ENCODE results near the gene CACNA1B.

Gene CACNA1B

DNA sequence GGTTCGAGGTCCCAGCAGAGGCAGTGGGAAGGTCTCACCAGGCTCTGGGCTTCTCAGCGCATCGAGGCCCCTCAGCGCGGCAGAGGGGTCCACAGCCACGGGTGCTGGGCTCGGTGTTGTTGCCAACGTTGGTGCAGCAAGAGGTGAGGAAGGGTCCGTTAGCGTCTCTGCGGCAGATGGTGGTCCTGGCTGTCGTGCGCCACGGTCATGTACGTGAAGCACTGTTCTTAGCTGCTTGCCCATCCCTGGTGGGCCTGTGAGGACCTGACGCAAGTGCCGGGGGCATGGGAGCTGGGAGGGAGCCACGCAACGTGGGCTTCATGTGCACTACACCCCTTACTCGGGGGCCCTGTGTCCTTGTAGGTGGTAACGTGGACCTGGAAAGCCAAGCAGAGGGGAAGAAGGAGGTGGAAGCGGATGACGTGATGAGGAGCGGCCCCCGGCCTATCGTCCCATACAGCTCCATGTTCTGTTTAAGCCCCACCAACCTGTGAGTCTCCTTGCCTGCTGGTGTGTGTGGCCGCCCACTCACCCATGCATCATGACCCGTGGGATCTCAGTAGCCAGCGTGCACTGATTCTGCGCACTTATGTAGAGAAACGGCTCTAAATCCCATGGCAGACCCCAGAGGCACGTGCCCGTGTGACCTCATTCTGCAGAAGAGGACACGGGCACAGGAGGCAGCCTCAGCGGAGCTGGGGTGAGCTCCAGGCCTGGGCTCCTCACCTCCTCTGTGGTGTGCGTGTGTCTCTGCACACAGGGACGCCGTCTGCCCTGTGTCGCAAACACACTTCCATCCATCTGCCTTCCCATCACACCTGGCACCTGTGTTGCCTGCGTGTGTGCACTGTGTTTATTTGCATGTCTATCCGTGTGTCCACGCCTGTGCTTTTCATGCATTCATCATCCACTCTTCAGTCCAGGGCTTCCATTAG lies 166.1 kb downstream of the CACNA1B start:
- DNase-seq: no peak

DNA sequence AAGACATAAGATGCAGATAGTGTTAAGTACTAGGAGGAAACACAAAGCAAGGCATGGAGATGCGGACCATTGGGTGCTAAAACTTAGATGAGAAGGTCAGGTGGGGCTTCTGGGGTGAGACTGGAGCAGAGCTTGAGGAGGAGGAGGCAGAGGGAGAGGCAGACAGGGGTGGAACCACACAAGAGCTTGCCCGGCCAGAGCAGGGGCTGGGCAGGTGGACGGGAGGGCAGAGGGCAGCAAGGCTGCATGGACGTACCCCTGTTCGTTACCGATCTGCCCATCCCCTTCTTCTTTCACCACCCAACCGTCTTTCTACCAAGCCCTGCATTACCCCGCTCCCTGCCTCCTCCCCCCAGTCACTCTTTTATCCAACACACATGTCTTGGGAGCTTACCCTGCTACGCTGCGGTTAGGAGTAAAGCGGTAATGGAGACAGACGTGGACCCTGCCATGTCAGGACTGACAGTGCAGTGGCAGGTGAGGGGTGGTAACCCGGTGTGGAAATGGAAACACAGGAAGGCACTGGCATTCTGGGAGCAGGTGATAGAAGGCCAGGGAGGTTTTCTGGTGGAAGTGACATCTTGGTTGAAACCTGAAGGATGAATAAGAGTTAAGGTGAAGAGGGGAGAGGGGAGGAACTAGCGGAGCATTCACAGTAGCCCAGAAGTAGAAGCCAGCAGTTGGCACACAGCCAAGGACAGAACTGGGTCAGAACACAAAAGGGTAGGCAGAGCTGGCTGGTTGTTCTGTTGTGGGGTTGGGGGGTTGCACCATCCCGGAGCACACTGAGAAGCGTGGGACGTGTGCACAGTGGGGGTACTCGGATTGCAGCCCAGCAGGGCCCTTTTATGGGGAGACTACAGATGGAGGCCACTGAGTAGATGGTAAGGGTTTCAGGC lies 167.2 kb downstream of the CACNA1B start:
- DNase-seq: no peak

DNA sequence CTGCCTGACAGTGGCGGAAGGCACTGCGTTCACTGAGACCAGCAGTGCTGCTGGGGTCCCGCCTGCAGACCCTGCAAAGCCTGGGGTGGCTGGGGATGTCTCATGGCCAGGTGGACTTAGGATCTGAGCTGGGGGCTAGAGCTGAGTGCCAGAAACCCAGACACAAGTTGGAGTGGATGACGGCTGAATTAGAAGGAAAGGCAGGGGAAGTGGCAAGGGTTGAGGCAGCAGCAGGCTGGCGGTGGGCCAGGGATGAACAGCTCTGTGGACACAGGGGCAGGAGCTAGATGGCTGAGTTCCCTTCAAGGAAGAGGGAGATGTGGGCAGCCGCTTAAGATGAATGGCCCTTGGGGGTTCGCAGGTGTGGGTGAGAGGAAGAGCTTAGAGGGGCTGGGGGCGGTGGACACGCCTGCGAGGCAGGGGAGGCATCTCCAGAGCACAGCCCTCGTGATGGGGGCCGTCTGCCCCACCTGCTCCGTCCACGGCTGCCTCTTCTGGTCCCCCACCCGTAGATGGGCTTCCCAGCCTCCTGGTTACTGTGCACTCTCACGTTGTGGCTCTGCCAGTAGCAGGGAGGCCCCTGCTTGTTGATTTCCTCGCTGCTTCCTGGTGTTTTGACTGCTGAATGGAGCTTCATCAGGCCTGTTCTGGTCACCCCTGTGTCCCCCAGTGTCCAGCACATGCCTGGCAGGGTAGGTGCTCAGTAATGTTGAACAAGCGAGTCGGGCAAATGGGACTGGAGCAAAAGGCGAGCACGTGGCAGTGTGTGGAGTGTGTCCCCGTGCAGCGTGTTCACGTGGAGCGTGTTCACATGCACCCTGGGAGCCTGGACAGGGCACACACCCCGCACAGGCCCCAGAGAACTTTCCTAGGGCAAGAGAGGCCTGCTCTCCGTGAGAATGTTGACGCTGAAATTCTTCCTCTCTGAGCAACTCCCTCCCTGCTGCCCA lies 168.2 kb downstream of the CACNA1B start:
- DNase-seq: no peak

DNA sequence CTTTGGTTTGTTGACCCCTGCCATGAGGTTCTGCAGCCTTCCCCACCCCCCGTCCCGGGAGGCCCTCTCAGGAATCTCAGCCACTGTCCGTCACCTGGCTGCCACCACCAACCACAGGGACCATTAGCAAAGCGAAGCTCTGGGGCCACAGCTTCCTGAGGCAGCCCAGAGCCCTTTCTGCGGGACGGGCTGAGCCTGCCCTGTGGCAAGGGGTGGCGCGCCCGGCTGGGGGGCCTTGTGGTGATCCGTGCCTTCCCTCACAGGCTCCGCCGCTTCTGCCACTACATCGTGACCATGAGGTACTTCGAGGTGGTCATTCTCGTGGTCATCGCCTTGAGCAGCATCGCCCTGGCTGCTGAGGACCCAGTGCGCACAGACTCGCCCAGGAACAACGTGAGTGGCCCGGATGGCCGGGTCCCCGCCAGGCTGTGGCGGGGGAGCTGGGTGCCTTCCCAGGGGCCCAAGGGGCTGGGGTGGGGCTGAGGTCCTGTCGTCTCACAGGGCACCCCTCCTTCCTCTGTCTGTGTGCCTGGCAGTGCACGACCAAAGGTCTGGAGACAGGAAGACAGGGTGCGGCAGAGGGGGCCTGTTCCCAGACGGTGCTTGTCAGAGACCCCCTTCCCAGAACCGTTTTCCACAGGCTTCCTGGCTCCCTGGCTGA lies 169.2 kb downstream of the CACNA1B start:
- no peak for DNase-seq

DNA sequence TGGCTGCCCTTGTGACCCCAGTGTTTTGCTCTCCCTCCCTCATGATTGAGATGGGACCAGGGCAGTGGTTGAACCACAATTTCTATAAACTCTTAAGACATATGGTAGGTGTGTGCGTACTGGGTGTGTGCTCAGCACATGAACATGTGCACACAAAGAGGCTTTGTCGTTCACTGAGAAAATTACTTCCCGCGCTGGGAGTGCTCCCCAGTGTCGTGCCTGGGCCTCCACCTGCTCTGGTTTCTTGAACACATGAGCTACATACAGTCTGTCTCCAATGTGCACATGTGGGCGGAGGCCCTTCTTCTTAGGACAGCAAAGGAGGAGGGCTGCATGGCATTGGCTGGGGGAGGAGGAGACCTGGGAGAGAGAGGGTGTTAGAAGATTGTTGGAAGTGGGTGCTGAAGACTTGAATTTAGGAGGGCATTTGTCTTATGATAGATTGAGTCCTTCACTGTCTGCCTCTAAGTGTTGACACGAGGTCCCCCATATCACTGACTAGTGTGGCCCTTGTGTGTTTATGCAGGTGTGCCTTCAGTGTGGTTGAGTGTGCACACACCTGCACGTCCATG lies 170.0 kb downstream of the CACNA1B start:
- DNase-seq: no peak

DNA sequence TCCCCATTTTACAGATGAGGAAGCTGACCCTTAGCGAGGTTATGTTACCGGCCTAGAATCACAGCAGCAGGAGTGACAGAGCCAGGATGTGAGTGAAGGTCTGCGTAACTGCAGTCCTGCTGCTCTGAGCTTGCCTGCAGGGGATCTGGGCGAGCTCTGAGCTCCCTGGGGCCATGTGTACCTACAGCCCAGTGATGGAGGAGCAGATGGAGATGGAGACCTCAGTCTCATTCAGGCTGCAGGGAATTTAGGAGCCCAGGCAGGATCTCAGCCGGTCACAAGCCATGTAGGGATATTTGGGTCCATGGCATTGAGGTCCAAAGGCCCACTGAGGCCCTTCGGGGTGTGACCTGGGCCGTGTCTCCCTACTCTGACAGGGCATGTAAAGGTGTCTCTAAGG lies 170.6 kb downstream of the CACNA1B start:
- no peak for DNase-seq

DNA sequence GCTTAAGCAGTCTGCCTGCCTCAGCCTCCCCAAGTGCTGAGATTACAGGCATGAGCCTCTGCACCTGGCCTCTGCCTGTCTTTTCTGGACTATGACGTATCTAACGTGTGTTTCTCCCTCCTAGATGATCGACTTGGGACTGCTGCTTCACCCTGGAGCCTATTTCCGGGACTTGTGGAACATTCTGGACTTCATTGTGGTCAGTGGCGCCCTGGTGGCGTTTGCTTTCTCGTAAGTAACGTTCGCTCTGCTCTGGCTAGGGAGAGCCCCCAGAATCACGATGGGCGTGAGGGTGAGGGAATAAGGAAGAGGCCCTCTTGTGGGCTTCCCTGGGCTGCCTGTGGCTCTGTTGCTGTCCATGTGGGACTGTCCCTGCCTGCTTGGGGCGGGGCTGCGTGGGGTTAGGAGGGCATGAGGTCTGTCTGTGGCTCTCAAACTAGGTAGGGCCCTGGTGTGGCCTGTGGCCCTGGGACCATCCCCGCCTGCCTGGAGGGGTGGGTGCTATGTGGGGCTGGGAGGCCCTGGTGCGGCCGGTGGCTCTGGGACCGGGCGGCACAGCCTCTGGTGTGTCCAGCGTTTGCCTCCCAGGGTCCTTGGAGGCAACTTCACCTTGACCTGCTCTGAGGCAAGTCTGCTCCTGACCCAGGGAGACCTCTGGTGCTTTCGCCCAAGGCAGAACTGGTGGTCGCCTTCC lies 171.7 kb downstream of the CACNA1B start:
- DNase-seq: no peak

DNA sequence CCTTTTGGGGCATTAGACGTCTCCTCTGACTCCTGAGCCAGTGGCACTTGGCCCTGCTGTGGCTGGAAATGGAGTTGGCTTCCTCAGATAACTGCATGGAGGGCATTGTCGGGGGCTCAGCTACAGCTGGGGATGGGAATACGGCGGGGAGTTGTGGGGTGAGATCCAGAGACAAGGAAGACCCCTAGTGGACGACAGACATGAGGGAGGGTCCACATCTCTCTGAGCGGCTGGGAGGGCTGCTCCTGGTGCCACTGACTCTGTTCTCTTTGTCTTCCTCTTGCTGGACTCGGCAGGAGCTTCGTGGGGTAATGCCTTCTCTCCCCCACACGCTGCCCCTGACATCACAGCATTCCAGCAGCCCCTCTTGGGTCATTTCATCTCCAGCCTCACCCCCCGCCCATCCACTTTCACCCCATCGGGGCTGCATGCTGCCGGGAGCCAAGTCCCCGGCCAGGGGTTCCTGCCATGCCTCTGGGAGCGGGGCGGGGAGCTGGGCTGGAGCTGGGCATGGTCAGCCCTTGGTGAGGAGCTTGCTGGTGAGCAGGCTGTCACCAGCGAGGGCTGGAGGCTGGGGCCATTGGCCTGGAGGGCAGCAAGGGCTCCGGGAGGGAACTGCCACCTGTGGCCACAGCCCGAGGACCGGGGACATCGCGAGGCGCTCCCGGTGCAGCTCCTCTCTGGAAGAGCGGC lies 172.3 kb downstream of the CACNA1B start:
- DNase-seq: no peak

DNA sequence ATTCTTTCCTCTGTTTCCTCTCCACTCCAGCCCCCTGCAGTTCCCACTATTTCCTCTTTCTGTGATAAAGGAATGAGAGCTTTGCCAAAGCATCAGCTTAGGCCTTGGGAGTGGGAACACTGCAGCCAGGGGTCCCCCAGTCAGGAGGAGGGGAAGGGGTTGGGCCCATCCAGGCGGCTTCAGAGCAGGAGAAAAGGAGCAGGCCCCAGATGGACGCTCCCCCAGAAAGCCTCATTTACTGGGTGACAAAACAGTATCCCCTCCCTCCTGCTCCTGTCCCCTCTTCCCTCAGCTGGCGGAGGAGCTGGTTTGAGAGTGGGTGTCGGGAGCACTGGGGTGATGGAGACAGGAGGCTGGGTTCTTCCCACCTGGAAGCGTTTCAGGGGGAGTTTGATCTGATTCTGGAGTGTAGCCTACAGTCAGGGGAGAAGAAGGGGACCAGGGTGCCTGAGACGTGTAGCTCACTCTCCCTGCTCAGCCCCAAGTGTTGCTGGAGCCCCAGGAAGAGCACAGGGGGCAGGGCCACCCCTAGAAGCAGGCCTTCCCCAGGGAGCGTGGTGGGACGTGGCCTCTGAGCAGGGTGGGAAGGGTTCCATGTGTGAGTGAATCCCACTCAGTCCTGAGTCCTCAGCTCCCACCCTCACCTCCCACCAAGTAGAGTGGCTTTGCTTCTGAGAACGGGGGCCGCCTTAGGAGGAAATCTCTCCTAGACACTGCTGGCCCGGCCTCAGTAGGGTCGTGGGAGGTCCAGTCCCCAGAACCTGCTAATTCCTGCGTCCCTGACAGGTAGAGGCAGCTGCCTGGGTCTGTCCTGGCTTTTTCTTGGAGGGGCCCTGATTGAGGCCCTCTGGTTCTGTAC lies 173.1 kb downstream of the CACNA1B start:
- DNase-seq: no peak

DNA sequence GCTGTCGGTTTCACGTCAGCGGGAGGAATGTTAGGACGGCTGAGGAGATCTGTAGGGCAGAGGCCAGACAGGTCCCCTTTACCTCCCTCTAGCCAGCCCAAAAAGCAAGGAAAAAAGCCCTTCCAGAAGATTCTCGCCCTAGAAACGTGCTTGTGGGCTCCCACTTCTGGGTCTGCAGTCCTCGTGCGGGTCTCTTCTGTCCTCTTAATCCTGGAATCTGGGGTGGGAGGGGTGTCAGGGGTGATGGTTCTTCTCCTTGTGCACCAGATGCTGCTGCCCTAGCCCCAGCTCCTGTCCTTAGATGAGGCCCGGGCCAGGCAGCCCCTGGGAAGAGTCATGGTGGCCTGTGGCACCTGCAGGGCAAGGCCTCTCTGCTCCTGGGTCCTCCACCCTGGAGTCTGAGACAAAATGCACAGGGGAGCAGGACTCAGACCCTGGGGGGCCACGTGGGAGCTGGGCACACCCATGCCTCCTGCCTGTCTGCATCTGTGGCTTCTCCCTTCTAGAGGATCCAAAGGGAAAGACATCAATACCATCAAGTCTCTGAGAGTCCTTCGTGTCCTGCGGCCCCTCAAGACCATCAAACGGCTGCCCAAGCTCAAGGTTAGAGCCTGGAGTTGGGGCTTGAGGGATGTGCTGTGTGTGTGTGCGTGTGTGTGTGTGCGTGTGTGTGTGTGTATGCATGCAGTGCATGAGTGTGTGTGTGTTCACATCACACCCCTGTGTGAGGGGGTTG lies 174.2 kb downstream of the CACNA1B start:
- no peak for DNase-seq

DNA sequence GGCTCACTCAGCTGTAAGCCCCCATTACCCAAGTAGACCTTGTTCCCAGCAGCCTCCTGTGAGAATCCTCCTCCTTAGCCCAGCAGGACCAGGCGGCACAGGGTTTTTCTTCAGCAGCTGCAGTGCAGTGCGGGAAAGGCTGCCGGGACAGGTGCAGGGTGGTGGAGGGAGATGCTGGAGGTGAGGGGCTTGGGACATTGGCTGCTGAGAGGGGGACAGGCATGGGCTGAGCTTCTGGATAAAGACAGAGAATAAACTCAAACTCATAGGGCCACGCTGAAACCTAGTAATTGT lies 174.7 kb downstream of the CACNA1B start:
- DNase-seq: no peak

DNA sequence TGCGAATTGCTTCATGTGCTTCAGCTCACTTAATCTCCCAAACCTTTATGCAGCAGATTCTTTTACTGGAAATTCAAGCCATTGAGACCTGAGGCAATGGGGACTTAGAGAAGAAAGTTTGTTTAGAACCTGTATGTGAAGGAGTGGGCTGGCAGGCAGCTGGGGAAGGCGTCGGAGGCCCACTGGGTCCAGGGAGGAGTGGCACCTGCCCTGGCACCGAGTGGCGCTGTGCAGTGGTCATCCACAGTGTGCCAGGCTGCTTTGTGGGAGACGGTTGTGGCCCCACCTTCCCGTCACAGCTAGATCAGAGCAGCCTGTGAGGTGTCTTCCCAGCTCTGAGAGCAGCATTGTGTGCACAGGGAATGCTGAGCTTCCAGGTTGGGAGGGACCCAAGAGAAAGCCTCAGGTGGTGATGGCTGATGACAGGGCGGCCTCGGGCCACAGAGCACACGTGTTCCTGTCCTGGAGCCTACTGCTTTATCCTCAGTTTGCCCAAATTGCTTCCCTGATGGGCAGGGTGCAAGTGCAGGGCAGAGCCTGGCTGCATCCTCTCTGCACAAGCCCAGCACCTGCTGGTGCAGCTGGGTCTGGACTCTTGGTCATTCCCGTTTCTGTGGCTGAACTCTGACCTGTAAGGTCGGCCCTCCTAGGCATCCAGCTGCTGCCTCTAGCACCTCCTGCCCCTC lies 175.2 kb downstream of the CACNA1B start:
- DNase-seq: no peak

DNA sequence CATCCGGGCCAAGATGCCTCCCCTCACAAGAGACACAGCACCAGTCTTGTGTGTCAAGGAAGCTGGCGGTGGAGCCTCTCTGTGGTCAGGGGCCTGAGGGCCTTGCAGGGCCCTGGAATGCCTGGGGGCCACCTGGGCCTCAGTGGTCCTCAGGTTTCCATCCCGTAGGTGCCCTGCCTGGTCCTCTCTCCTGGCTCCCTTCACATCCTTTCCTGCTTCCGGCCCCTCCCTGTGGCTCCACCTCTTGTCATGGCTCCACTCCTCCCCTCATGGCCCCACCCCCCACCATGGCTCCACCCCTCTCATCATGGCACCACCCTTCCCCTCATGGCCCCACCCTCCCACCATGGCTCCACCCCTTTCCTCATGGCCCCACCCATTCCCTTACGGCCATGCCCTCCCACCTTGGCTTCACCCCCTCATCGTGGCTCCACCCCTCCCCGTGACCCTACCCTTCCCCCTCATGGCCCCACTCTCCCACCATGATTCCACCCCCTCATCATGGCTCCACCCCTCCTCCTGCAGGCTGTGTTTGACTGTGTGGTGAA lies 175.8 kb downstream of the CACNA1B start:
- no peak for DNase-seq

DNA sequence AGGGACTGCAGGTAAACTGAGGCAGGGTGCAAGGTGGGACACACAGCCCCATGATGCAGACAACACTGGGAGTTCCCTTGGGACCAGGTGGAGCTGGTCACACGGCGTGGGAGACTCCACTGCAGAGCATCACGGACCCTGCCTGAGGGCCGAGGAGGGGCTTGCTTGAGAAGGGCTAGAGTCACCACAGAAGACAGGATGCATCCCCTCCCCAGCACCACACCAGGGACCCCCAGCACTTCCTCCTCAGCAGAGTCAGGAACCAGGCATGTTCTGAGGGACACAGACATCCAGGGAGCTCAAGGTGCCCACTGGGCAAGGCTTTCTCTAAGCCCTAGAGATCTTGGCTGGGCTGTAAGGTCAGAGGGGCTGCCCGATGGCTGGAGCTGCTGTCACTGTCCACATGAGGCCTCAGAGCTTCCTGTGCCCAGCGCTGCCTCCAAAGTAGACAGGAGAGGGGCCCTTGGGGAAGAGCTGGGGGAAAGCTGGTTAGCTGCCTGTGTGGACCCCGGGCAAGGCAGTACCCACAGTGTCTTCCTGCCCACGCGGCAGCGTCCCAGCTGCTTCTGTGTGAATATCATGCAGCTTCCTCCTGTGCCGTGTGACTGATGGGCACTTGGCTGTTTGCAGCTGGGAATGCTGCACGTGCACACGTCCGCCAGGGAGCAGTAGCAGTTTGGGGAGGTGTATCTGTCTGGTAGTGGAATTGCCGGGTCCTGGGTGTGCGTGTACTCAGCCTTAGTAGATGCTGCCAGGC lies 176.6 kb downstream of the CACNA1B start:
- DNase-seq: no peak

DNA sequence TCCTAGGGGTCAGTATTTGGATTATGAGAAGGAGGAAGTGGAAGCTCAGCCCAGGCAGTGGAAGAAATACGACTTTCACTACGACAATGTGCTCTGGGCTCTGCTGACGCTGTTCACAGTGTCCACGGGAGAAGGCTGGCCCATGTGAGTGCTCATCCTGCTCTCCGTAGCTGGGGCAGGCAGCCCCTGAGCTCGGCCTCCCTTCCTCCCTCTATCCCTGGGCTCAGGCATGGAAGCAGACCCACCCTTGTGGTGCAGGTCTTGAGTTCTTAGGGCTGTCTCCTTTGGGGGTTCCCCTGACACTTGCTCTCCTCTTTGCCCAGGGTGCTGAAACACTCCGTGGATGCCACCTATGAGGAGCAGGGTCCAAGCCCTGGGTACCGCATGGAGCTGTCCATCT lies 180.1 kb downstream of the CACNA1B start:
- no peak for DNase-seq

DNA sequence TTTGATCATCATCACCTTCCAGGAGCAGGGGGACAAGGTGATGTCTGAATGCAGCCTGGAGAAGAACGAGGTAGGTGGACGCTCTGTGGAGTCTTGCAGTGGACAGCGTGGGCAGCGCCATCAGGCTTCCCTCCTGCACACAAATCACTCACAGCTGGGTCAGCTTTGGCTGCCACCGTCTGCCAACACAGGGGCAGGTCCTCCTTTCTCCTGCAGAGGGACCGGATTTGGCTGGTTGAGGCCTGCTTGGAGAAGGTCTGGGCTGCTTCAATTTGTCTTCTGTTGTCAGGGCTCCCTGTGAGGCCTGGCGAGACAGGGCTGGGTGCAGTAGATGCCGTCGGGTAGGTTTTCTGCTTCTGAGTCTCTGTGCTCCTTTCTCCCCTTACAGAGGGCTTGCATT lies 180.6 kb downstream of the CACNA1B start:
- no peak for DNase-seq

DNA sequence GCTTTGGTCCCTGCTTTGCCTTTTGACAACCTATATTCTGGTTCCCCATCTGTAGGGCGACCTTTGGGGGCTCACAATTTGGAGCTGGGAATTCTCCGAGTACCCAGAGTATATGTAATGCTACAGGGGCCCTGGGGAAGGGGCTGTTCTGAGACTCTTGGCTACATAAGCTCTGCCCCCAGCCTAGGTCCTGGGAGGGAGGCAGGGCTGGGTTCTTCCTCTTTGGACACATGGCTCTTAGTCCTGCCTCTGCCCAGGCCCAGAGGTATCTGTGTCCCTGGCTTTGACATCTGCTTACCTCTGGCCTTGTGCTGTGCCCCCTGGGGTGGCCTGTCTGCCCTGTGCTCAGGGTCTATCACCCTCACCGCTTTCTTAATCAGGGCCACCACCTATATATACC lies 181.6 kb downstream of the CACNA1B start:
- DNase-seq: no peak
